Measurements from ENCODE around the gene PRKG1.

GRCh38 chr10:52284416-52285013 lies 1210.2 kb downstream of the PRKG1 start:
- TF ChIP-seq CTCF (IDR thresholded peaks at IDR 0.05) (no peak), SP1 (CRISPR knock-in tag; conservative IDR thresholded peaks at IDR 0.05) (no peak), ELF4 (CRISPR knock-in tag; IDR thresholded peaks at IDR 0.05; ENCODE audit: low read depth) (no peak), NR2C2 (CRISPR knock-in tag; IDR thresholded peaks at IDR 0.05) (no peak), GABPB1 (CRISPR knock-in tag; IDR thresholded peaks at IDR 0.05) (no peak), ZNF416 (CRISPR knock-in tag; IDR thresholded peaks at IDR 0.05) (no peak), ZNF138 (CRISPR knock-in tag; conservative IDR thresholded peaks at IDR 0.05) (no peak)

Data from WTC11 (cell line).